HEK293 (cell line): ENCODE results near the gene DENND6B.

Experiments
- CTCF ChIA-PET: fragments of 350-600 bp; formaldehyde crosslinking; extraction: SDS; loops from one replicate; lab custom pipeline; 2021; ENCODE audit warnings: antibody characterized with exemption; lab: Yijun Ruan, JAX
- POLR2A ChIA-PET: fragments of 300-600 bp; formaldehyde crosslinking; extraction: SDS; loops from one replicate; lab custom pipeline; 2020; ENCODE audit warnings: antibody characterized with exemption, inconsistent platforms; lab: Yijun Ruan, JAX
- H3K27ac ChIP-seq: fragments of 200-500 bp; sonication (Bioruptor generic); 2 replicates; pipeline ENCODE4 v1.5.1; 2014; ENCODE audit warnings: low read depth, low read length, control low read depth, inconsistent platforms; ENCODE audit errors: extremely low read depth
- H3K36me3 ChIP-seq, 2 experiments: fragments of 200-500 bp in 1 of 2; sonication (Bioruptor generic) in 1 of 2; 1 replicate in 1 of 2; 2 replicates in 1 of 2; pipeline ENCODE4 v1.5.1; 2014 to 2017; ENCODE audit warnings: inconsistent platforms in 2 of 2, low read length in 2 of 2; ENCODE audit not compliant: control insufficient read depth in 2 of 2, insufficient read depth in 1 of 2
- H3K4me1 ChIP-seq: fragments of 200-500 bp; sonication (Bioruptor generic); 2 replicates; pipeline ENCODE4 v1.5.1; 2014; ENCODE audit warnings: mild to moderate bottlenecking, low read length, inconsistent platforms; ENCODE audit not compliant: control insufficient read depth, insufficient read depth
- H3K4me3 ChIP-seq: 2 replicates; pipeline ENCODE4 v1.5.1; 2011; ENCODE audit warnings: low read depth, mild to moderate bottlenecking, control low read depth, low read length, moderate library complexity
- H3K9me3 ChIP-seq: fragments of 200-500 bp; sonication (Bioruptor generic); 2 replicates; pipeline ENCODE4 v1.5.1; 2014; ENCODE audit warnings: low read depth, low read length, inconsistent platforms; ENCODE audit not compliant: control insufficient read depth, insufficient read depth
- HIC1 ChIP-seq: fragments of 450-650 bp; formaldehyde crosslinking; IDR thresholded peaks from 2 replicates; pipeline ENCODE4 v1.5.1; 2016; ENCODE audit warnings: missing biosample characterization, missing genetic modification characterization
- KLF7 ChIP-seq: fragments of 450-650 bp; formaldehyde crosslinking; IDR thresholded peaks from 2 replicates; pipeline ENCODE4 v1.5.1; 2016; ENCODE audit warnings: missing biosample characterization, missing genetic modification characterization, borderline replicate concordance
- SETDB1 ChIP-seq: IDR thresholded peaks from one replicate; pipeline ENCODE4 v1.6.1; 2017; ENCODE audit warnings: mild to moderate bottlenecking, low read length, moderate library complexity, mixed read lengths; ENCODE audit not compliant: insufficient read length
- SP3 ChIP-seq: fragments of 450-650 bp; formaldehyde crosslinking; IDR thresholded peaks from 2 replicates; pipeline ENCODE4 v1.5.1; 2016; ENCODE audit warnings: missing biosample characterization, missing genetic modification characterization
- TCF7L2 ChIP-seq: IDR thresholded peaks from 2 replicates; pipeline ENCODE4 v1.6.1; 2011; ENCODE audit warnings: low read depth, mild to moderate bottlenecking, inconsistent platforms, low read length, moderate library complexity, borderline replicate concordance
- ZBTB10 ChIP-seq: fragments of 450-650 bp; formaldehyde crosslinking; IDR thresholded peaks from 2 replicates; pipeline ENCODE4 v1.5.1; 2016; ENCODE audit warnings: missing biosample characterization, missing genetic modification characterization
- ZBTB20 ChIP-seq: fragments of 450-650 bp; formaldehyde crosslinking; IDR thresholded peaks from 2 replicates; pipeline ENCODE4 v1.5.1; 2016; ENCODE audit warnings: missing biosample characterization, missing genetic modification characterization
- ZBTB7A ChIP-seq: fragments of 450-650 bp; formaldehyde crosslinking; IDR thresholded peaks from 2 replicates; pipeline ENCODE4 v1.5.1; 2016; ENCODE audit warnings: low read depth, missing biosample characterization, missing genetic modification characterization
- ZFP41 ChIP-seq: fragments of 450-650 bp; formaldehyde crosslinking; IDR thresholded peaks from 2 replicates; pipeline ENCODE4 v1.5.1; 2016; ENCODE audit warnings: missing biosample characterization, missing genetic modification characterization, borderline replicate concordance
- ZNF133 ChIP-seq: fragments of 450-650 bp; formaldehyde crosslinking; IDR thresholded peaks from 2 replicates; pipeline ENCODE4 v1.5.1; 2016; ENCODE audit warnings: missing biosample characterization, missing genetic modification characterization
- ZNF146 ChIP-seq: fragments of 450-650 bp; formaldehyde crosslinking; IDR thresholded peaks from 2 replicates; pipeline ENCODE4 v1.5.1; 2016; ENCODE audit warnings: missing biosample characterization, missing genetic modification characterization
- ZNF155 ChIP-seq: fragments of 450-650 bp; formaldehyde crosslinking; IDR thresholded peaks from 2 replicates; pipeline ENCODE4 v1.5.1; 2016; ENCODE audit warnings: missing biosample characterization, missing genetic modification characterization
- ZNF157 ChIP-seq: fragments of 450-650 bp; formaldehyde crosslinking; IDR thresholded peaks from 2 replicates; pipeline ENCODE4 v1.5.1; 2016; ENCODE audit warnings: missing biosample characterization, missing genetic modification characterization
- ZNF16 ChIP-seq: fragments of 450-650 bp; formaldehyde crosslinking; IDR thresholded peaks from 2 replicates; pipeline ENCODE4 v1.5.1; 2016; ENCODE audit warnings: low read depth, missing biosample characterization, missing genetic modification characterization
- ZNF2 ChIP-seq: fragments of 450-650 bp; formaldehyde crosslinking; IDR thresholded peaks from 2 replicates; pipeline ENCODE4 v1.5.1; 2016; ENCODE audit warnings: missing biosample characterization, missing genetic modification characterization
- ZNF214 ChIP-seq: fragments of 450-650 bp; formaldehyde crosslinking; IDR thresholded peaks from 2 replicates; pipeline ENCODE4 v1.5.1; 2017; ENCODE audit warnings: missing biosample characterization, mild to moderate bottlenecking, missing genetic modification characterization, borderline replicate concordance
- ZNF266 ChIP-seq: fragments of 450-650 bp; formaldehyde crosslinking; IDR thresholded peaks from 2 replicates; pipeline ENCODE4 v1.5.1; 2016; ENCODE audit warnings: missing biosample characterization, missing genetic modification characterization, low read depth
- ZNF354C ChIP-seq: fragments of 450-650 bp; formaldehyde crosslinking; IDR thresholded peaks from 2 replicates; pipeline ENCODE4 v1.5.1; 2016; ENCODE audit warnings: missing biosample characterization, missing genetic modification characterization, low read depth, borderline replicate concordance
- ZNF362 ChIP-seq: fragments of 450-650 bp; formaldehyde crosslinking; IDR thresholded peaks from 2 replicates; pipeline ENCODE4 v1.5.1; 2016; ENCODE audit warnings: missing biosample characterization, missing genetic modification characterization
- ZNF37A ChIP-seq: fragments of 450-650 bp; IDR thresholded peaks from 2 replicates; pipeline ENCODE4 v1.5.1; 2018; ENCODE audit warnings: missing biosample characterization, missing genetic modification characterization
- ZNF610 ChIP-seq: fragments of 450-650 bp; formaldehyde crosslinking; IDR thresholded peaks from 2 replicates; pipeline ENCODE4 v1.5.1; 2016; ENCODE audit warnings: missing biosample characterization, missing genetic modification characterization, borderline replicate concordance
- ZNF626 ChIP-seq: fragments of 450-650 bp; sonication (Bioruptor Pico); formaldehyde crosslinking; IDR thresholded peaks from 2 replicates; pipeline ENCODE4 v1.5.1; 2018; ENCODE audit warnings: missing biosample characterization, missing genetic modification characterization, inconsistent platforms
- ZNF639 ChIP-seq: fragments of 450-650 bp; formaldehyde crosslinking; IDR thresholded peaks from 2 replicates; pipeline ENCODE4 v1.5.1; 2016; ENCODE audit warnings: missing biosample characterization, missing genetic modification characterization
- ZNF670 ChIP-seq: fragments of 450-650 bp; formaldehyde crosslinking; IDR thresholded peaks from 2 replicates; pipeline ENCODE4 v1.5.1; 2016; ENCODE audit warnings: missing biosample characterization, missing genetic modification characterization, low read depth
- ZNF692 ChIP-seq: fragments of 450-650 bp; formaldehyde crosslinking; IDR thresholded peaks from 2 replicates; pipeline ENCODE4 v1.5.1; 2016; ENCODE audit warnings: missing biosample characterization, missing genetic modification characterization
- ZNF792 ChIP-seq: fragments of 450-650 bp; formaldehyde crosslinking; IDR thresholded peaks from 2 replicates; pipeline ENCODE4 v1.5.1; 2016; ENCODE audit warnings: missing biosample characterization, missing genetic modification characterization
- ZNF837 ChIP-seq: fragments of 450-650 bp; formaldehyde crosslinking; IDR thresholded peaks from 2 replicates; pipeline ENCODE4 v1.5.1; 2016; ENCODE audit warnings: missing biosample characterization, missing genetic modification characterization
- ZXDB ChIP-seq: fragments of 450-650 bp; formaldehyde crosslinking; IDR thresholded peaks from 2 replicates; pipeline ENCODE4 v1.5.1; 2016; ENCODE audit warnings: missing biosample characterization, missing genetic modification characterization

The DENND6B gene

DNA sequence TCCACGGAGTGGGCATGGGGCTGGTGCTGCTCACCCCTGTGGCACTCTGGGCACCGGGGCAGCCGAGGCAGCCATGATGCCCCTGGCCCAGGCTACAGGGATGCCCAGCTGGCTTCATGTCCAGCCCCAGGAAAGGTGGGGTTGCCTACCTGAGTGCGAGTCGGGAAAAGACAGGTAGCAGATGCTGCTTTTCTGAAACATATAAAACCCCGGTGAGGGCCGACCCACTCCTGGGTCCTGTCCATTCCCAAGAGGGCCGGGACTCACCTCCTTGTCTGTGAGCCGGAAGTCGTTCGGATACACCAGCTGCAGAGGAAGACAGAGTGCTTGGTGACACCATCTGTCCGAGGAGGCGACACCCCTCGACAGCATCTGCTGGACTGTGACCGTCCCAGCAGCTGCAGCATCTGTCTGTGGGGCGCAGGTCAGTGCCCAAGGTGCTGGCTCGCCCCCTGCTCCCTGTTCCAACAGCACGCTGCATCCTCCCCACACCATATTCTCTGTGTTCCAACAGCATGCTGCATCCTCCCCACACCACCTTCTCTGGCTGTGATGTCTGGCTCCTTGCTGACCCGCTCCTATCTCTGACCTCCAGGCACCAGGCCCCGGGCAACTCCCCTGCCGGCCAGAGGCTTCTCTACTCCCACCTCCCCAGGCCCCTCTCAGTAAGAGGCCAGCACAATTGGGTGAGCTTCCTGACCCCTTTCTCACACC is 8.0 kb downstream of the DENND6B start:
- TF ChIP-seq ZXDB (no peak), ZNF354C (tag by site-specific recombination) (no peak), ZBTB20 (tag by site-specific recombination) (no peak), ZBTB10 (tag by site-specific recombination) (no peak), ZNF837 (tag by site-specific recombination) (no peak), ZNF266 (tag by site-specific recombination) (no peak), ZNF610 (tag by site-specific recombination) (no peak), ZBTB7A (no peak), ZNF692 (tag by site-specific recombination) (no peak), ZNF133 (tag by site-specific recombination) (no peak), ZNF639 (tag by site-specific recombination) (no peak), KLF7 (tag by site-specific recombination) (no peak), ZNF792 (tag by site-specific recombination) (no peak), ZNF214 (no peak), HIC1 (tag by site-specific recombination) (no peak), SETDB1 (no peak), ZNF146 (tag by site-specific recombination) (no peak), ZNF37A (no peak)
- no peak overlapping the region for H3K4me3 ChIP-seq

GRCh38 chr22:50318356-50318697 is 8.5 kb downstream of the DENND6B start:
- H3K4me1 ChIP-seq = no peaks in the 10 kb centered on the region
- ChIA-PET POLR2A (no interaction called here), CTCF (interaction anchor here (0.6 to 1.3 kb wide), 3 partner anchors 42 to 137 kb away, joined by 3 to 5 read pairs (median 3); no protein-coding TSS in a partner anchor)
- H3K27ac ChIP-seq = no peak overlapping the region
- H3K36me3 ChIP-seq = no peaks in the 10 kb centered on the region
- no peak overlapping the region for H3K4me3 ChIP-seq
- H3K9me3 ChIP-seq = no peaks in the 10 kb centered on the region
- TF ChIP-seq ZFP41 (tag by site-specific recombination) (no peak), ZNF362 (tag by site-specific recombination) (no peak), ZNF2 (tag by site-specific recombination) (no peak), KLF7 (tag by site-specific recombination) (no peak), SP3 (tag by site-specific recombination) (no peak), ZNF16 (tag by site-specific recombination) (no peak), ZNF626 (no peak), ZNF792 (tag by site-specific recombination) (no peak), ZNF157 (tag by site-specific recombination) (no peak), TCF7L2 (no peak), ZNF670 (tag by site-specific recombination) (no peak), ZNF155 (no peak)

More for the DNA sequence above, 8.0 kb downstream of the DENND6B start:
- Histone ChIP-seq H3K4me1 (no peaks in the 10 kb centered on the region), H3K36me3 (no peaks in the 10 kb centered on the region), H3K9me3 (no peaks in the 10 kb centered on the region), H3K27ac (no peak overlapping the region)
- ChIA-PET POLR2A (interaction anchor here (0.6 to 3.5 kb wide), 2 partner anchors 12 to 23 kb away, joined by 4 to 15 read pairs; partner anchors contain the start of gene PLXNB2), CTCF (interaction anchor here (0.6 to 1.0 kb wide), 2 partner anchors 47 to 110 kb away, joined by 3 to 5 read pairs; no protein-coding TSS in a partner anchor)
